ENCODE data around the gene AHI1.

The AHI1 gene

GRCh38 chr6:135235716-135236115 is 261.8 kb downstream of the AHI1 start:
- no peak for DNase-seq (ENCODE audit: low read depth, low spot score)
- Histone ChIP-seq H3K36me3 (ENCODE audit: control insufficient read depth, insufficient read depth, low read length) (no peaks in the 10 kb centered on the region), H3K27ac (ENCODE audit: low read length) (no peak overlapping the region), H3K4me3 (ENCODE audit: low read length) (no peak overlapping the region), H3K27me3 (ENCODE audit: control insufficient read depth, insufficient read depth, low read length) (no peaks in the 10 kb centered on the region), H3K4me1 (ENCODE audit: control insufficient read depth, insufficient read depth, low read length) (no peaks in the 10 kb centered on the region), H3K9me3 (ENCODE audit: control insufficient read depth, insufficient read depth, low read length) (no peaks in the 10 kb centered on the region)
- no CpG with 5 or more reads among the region's 5 CpGs for WGBS (ENCODE audit: insufficient coverage, insufficient read length)

DNA sequence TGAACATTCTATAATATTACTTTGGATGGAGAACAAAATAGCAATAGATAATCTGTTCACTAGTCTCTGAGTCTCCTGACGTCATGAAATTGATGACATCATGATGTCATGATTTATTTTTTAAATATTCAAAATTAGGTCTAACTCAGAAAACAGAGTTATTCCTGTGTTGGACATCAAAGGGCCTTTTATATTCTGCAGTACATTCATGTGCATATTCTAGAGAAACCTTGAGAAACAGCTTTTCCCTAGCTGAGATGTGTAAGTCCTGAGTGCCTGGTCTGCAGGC is 263.1 kb downstream of the AHI1 start:
- Histone ChIP-seq H3K9me3 (ENCODE audit: control insufficient read depth, insufficient read depth, low read length) (no peaks in the 10 kb centered on the region), H3K27ac (ENCODE audit: low read length) (no peak overlapping the region), H3K4me3 (ENCODE audit: low read length) (no peak overlapping the region), H3K4me1 (ENCODE audit: control insufficient read depth, insufficient read depth, low read length) (no peaks in the 10 kb centered on the region), H3K27me3 (ENCODE audit: control insufficient read depth, insufficient read depth, low read length) (no peaks in the 10 kb centered on the region), H3K36me3 (ENCODE audit: control insufficient read depth, insufficient read depth, low read length) (no peaks in the 10 kb centered on the region)
- DNase-seq (ENCODE audit: low read depth, low spot score) = no peak
- no CpG with 5 or more reads among the region's 1 CpG for WGBS (ENCODE audit: insufficient coverage, insufficient read length)

- H3K27ac ChIP-seq (ENCODE audit: low read length) = no peak overlapping the region
These were observed 263.7 kb downstream of the AHI1 start for GRCh38 chr6:135233686-135234491.

More at GRCh38 chr6:135233686-135234491, 263.7 kb downstream of the AHI1 start:
- H3K4me1 ChIP-seq (ENCODE audit: control insufficient read depth, insufficient read depth, low read length) = no peaks in the 10 kb centered on the region
- WGBS (ENCODE audit: insufficient coverage, insufficient read length) = no CpG with 5 or more reads among the region's 5 CpGs
- no peaks in the 10 kb centered on the region for H3K9me3 ChIP-seq (ENCODE audit: control insufficient read depth, insufficient read depth, low read length)
- H3K27me3 ChIP-seq (ENCODE audit: control insufficient read depth, insufficient read depth, low read length) = no peaks in the 10 kb centered on the region
- H3K36me3 ChIP-seq (ENCODE audit: control insufficient read depth, insufficient read depth, low read length) = no peaks in the 10 kb centered on the region
- H3K4me3 ChIP-seq (ENCODE audit: low read length) = no peak overlapping the region
- DNase-seq (ENCODE audit: low read depth, low spot score) = no peak
